SK-N-MC (cell line): ENCODE results near the gene ARMS2.

Experiments
- EZH2 ChIP-seq: fragments of 200-600 bp; sonication (generic); IDR thresholded peaks from one replicate; pipeline ENCODE4 v1.6.1; 2017; ENCODE audit warnings: antibody characterized with exemption
- FOXP2 ChIP-seq: optimal IDR thresholded peaks from 2 replicates; pipeline ENCODE3; 2011; ENCODE audit warnings: mild to moderate bottlenecking, moderate library complexity; ENCODE audit not compliant: insufficient read depth; ENCODE audit errors: extremely low read length, control extremely low read depth
- POLR2AphosphoS5 ChIP-seq: IDR thresholded peaks from 2 replicates; pipeline ENCODE4 v1.6.1; 2012; ENCODE audit warnings: mild to moderate bottlenecking, low read depth, low read length, borderline replicate concordance

- TF ChIP-seq FOXP2 (no peak), EZH2 (no peak), POLR2AphosphoS5 (no peak)
These were observed 19.1 kb upstream of the ARMS2 start for GRCh38 chr10:122435212-122435827.
